Fibroblast of skin of left quadriceps (primary cell): ENCODE results near the gene SLC9C1.
A peak's percentile ranks its signal among the peaks of the same experiment; 100 is the strongest.

Source experiments
- DNase-seq, 2 experiments: peaks; one replicate each; pipeline ENCODE4 v3.0.0-alpha.2; 2013; ENCODE audit warnings: low read depth in 2 of 2

SLC9C1 gene

GRCh38 chr3:112293368-112294321, at the start of gene SLC9C1:
SLC9C1 (minus strand) TSS chr3:112294216; CDS start chr3:112286791, 7,425 bp downstream.
- DNase-seq: peak; percentile 42 to 55

DNA sequence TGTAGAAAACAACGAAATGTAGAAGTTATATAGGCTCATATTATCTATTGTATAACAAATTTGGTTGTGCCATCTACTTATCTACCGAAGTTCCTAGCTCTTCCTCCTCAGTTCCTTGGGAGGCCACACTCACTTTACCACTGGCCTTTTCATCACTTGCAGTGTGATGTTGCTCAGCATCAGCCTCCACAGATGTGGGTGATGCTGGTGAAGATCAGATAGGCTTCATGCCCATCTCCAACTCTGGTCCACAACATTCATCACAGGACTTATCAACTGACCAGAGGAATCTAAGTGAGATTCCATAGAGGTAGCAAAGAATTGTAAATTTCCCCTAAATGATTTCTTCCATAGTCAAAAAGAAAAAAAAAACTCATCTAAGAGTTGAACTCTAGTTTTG, 47.4 kb upstream of the SLC9C1 start:
- no peak for DNase-seq

- DNase-seq: no peak
These were observed 45.6 kb upstream of the SLC9C1 start for GRCh38 chr3:112339609-112340008.

GRCh38 chr3:112339134-112339533, 45.1 kb upstream of the SLC9C1 start:
- DNase-seq: no peak

DNA sequence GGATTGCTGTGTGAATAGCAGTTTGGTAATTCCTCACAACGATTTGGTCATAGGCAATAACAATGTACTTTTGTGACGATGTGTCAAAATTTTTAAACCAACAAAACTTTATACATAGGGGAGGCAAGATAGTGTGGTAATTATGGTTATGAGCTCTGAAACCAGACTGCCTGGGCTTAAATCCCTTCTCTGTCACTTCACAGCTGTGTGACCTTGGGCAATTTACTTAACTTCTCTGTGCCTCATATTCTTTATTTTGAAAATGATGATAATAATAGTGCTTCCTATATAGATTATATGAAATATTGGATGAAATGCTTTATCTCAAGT, 44.7 kb upstream of the SLC9C1 start:
- DNase-seq: no peak

DNA sequence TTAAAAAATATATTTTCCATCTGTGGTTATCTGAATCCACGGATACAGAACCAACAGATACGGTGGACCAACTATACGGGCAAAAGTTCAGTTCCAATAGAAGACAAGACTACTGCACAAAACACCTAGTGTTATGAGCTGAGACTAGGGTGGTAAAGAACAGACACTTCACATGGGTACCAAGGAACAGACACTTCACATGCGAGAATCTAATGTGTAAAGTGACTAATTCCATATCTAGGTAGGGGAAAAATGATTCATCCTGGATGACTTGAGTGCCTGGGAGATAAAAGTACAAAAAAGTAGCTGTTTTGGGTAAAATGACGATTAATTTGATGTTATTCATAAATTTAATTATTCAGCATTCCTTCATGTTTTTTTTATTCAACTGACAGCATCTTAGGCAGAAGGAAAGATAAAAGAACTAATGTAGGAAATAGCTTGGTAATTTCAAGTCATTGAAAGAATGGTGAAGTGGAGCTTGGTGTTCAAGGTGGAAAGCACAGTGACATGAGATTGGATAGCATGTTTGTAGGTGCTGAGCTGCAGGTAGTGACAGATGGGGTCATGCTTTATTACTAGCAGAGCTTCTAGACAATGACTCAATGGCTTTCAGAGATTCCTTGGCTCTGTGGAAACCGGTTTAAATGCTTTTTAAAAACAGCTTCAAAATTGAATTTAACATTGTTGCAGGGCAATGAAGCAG, 44.2 kb upstream of the SLC9C1 start:
- DNase-seq: no peak

DNA sequence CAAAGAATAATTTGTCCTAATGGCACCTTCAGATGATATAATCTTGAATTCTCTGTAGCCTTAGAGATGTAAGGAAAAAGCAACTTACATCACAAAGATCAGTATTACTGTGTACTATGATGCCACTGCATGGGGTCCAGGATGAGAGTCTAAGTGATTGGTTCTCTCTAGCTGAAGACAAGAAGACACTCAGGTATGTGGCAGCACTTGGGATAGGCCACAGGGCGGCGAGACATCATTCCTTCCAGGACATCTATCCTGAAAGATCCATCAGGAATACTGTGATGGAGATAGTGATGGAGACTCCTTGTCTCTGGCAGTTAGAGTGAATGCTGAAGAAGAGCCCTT, 41.4 kb upstream of the SLC9C1 start:
- DNase-seq: no peak

GRCh38 chr3:112334691-112335433, 40.8 kb upstream of the SLC9C1 start:
- no peak for DNase-seq

DNA sequence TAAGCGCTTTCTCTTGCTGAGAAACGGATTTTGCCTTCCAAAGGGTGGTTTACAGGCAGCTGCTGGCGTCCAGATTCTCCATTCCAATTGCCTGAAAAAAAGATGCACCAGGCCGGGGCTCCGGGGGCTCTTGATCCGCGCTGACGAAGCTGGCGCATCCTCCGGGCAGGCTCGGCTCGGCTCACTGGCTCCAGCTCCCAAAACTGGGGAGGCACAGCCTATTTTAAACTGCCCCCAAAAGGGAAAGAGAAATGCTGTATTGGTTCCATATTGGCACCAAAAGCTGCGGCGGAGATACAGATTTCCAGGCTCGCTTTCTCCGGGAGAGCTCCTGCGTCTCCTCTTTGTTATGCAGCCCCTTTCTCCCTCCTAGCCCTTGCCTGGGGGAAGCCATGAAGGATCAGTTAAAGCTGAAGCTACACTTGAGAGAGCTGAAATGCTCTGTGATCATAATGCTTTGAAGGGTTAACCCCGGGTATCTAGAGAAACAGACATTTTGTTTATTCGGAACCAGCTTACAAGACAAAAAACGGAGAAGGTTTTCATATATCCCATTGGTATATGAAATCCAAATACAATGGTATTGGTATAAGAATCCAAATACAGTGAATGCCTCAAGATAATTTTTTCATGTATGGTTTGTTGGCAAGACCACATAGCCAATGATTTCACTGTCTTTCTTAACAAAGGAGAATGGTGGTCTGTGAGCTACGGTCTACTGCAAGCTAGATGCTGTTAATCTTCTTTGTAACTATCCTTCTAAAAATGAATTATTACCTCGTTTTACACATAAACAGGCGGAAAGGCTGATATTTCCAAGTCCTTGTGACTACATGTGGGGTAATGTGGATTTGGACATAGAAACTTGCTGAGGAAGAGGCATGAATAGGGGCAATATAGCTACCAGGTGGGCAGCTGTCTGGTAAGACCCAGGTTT, 39.6 kb upstream of the SLC9C1 start:
- no peak for DNase-seq

DNA sequence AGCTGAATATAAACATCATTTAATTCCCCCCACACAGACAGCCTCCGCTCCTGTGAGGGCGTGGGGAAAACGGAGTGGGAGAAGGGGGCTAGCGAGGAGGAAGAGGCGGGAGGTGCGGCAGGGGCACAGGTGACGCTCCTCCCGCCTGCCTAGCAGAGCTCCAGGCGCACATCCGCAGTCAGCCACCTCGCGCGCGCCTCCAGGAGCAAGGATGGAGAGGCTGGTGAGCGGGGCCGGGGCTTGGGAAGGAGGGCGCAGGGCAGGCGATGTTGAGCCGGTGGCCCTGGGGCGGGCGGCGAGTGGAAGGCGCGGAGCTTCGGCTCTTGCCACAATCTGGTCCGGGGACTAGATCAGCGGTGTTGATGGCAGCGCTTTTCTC, 39.0 kb upstream of the SLC9C1 start, which contains the start of gene CD200:
Gene CD200, plus strand, starts transcription at position 155 of the 379 bp plus-strand sequence. Its CDS starts 57 bp downstream, at position 212.
- DNase-seq: no peak

GRCh38 chr3:112331851-112332250, 37.8 kb upstream of the SLC9C1 start:
- DNase-seq: no peak

GRCh38 chr3:112327371-112327951, 33.4 kb upstream of the SLC9C1 start:
- DNase-seq: peak in 1 of 2 experiments; percentile 42

DNA sequence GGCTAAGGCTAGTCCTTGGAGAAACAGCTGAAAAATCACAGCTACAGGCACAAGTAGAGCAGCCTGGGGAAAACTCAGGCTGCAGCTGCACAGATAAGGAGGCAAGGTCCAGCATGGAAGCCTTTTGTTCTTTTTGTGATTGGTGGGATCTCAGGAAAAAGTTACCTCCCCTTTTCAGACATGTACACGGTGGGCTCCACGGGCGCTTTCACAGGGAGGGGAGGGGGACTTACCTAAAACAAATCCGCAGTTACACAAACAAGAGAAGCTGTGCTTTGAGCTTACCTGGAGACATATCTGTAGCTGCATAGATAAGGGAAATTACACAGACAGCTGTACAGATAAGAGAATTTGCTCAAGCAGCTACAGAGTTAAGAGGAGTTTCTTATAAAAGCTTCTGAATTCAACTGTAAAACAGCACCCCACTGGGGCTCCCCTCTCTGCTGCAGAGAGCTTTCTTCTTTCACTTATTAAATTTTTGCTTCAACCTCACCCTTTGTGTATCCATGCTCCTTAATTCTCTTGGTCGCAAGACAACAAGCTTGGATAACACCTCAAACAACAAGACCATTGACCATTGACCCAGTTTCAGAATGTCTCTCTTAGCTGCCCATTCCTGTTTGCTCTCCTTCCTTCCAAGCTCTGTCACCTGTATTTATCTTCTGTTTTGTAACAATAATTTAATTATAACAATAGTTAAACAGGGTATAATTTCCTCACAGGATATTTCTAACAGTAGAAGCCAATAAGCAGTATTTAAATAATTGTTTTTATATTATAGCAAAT, 28.0 kb upstream of the SLC9C1 start:
- DNase-seq: no peak

- DNase-seq: no peak
These were observed 26.7 kb upstream of the SLC9C1 start for GRCh38 chr3:112320691-112321090.

- DNase-seq: no peak
These were observed 25.7 kb upstream of the SLC9C1 start for GRCh38 chr3:112319516-112320276.

DNA sequence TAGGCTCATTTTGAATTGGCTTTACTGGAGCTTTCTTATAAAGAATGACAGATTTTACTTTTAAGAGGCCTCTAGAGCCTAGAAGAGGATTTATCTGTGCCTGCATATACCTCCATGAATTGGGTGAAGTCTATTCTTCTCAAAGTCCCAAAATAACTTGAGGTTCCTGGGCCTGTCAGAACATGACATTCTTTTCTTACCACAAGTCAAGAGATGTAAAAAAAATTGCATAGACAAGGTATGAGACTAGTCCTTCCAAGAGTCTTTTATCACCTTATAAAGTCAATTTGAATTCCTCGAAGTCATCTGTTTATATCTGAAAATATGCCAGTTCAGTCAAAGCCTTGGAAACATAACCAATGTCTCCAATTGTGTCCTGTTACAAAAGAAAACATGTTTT, 21.8 kb upstream of the SLC9C1 start:
- no peak for DNase-seq

- DNase-seq: no peak
These were observed 20.6 kb upstream of the SLC9C1 start for GRCh38 chr3:112314649-112315048.

DNA sequence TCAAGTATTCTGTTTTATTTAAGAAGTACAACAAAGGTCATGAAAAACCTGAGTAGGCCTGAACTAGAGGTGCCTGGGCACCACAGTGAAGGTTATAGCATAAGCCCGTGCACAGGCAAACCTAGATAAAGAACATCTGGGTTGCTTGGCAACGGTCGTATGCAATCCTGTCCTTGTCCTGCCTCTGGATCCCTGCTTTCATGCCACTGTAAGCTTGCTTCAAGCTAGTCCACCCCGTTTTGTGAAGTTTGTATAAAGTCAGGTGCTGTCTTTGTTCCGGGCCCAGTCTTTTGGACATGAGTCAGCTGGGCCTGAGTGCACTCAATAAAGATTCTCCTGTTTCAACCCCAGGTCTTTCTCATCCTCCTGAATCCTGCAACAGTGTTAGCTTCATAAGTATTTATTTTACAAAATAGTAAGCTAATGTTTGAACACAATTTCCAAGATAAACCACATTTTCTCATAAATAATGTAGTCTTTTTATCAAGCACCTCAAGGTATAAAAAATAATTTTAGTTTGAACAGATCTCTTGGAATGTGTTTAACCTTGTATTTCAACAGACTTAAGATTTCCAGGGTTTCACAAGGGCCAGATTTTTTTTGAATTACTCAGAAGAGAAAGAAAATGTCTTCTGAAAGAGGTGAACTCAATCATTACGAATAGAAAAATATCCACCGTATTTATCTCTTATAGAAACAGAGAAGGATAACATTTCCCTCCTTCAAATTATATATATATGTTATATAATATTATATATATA, 14.3 kb upstream of the SLC9C1 start:
- DNase-seq: no peak

DNA sequence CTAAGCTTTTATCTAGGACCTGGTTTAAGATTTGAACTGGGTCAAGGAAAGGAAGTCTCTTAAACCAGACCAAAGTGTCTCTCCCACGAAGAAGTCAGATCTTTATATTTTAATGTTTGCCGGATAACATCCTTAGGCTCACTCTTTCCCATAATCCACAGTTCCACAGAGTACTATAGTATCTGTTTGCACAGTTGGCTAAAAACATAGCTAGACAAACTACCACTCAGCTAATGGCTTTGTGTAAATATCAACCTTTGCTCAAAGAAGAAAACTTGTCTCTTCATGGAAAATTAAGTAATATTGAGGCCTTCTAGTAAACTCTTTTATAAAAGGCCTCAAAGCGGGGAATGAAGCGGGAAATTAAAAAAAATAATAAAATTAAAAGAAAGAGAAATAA, 13.5 kb upstream of the SLC9C1 start:
- no peak for DNase-seq
